ENCODE measurements around the gene CD2.

GRCh38 chr1:116706123-116706522, 48.1 kb upstream of the CD2 start:
- TF ChIP-seq EP300 (IDR thresholded peaks at IDR 0.05), result no peak
- TF ChIP-seq POLR2AphosphoS5 (IDR thresholded peaks at IDR 0.05), result no peak
- no peak for TF ChIP-seq CTCF (IDR thresholded peaks at IDR 0.05)
- no peak for TF ChIP-seq POLR2A (IDR thresholded peaks at IDR 0.05; ENCODE audit: low read depth)

All from esophagus muscularis mucosa (tissue), 4 donors.